GM12878 (cell line): Measurements from ENCODE around the gene FGGY. TPM values are rescaled to one million over a fixed set of nuclear protein-coding genes. Genes with fewer than 3 reads are reported as not detected.

ENCODE experiments used
- ATAC-seq: fragments of 200-7000 bp; cut with Tn5 transposase; 3 replicates; pipeline ENCODE4 v1.9.1; 2020; ENCODE audit warnings: mild to moderate bottlenecking, moderate library complexity
- BruUV-seq: library from RNA; stranded (reverse); fragments of 400-500 nt; replicated peaks from 2 replicates; lab custom pipeline; 2021; lab: Mats Ljungman, UMichigan
- CTCF ChIA-PET: fragments of 300-600 bp; sonication (Branson Sonifier 250); formaldehyde crosslinking; extraction: SDS; loops from one replicate; lab custom pipeline; 2021; ENCODE audit warnings: inconsistent platforms; lab: Yijun Ruan, JAX
- POLR2A ChIA-PET: fragments of 350-600 bp; formaldehyde crosslinking; extraction: SDS; loops from one replicate; lab custom pipeline; 2021; ENCODE audit warnings: inconsistent platforms; lab: Charles Lee
- RAD21 ChIA-PET: fragments of 300-600 bp; sonication (Branson Sonifier 250); formaldehyde crosslinking; loops from one replicate; lab custom pipeline; 2023; ENCODE audit warnings: antibody characterized with exemption; ENCODE audit not compliant: unreplicated experiment; lab: Charles Lee
- SMC1A ChIA-PET: fragments of 300-600 bp; sonication (Branson Sonifier 250); formaldehyde crosslinking; loops from one replicate; lab custom pipeline; 2023; ENCODE audit not compliant: unreplicated experiment, uncharacterized antibody; lab: Charles Lee
- DNase-seq: peaks from one replicate; pipeline ENCODE4 v3.0.0-alpha.2; 2011; ENCODE audit warnings: low read depth, low spot score
- FAIRE-seq: peaks from 3 replicates; lab custom pipeline; 2011; peaks lifted over from hg19 to GRCh38; lab: Jason Lieb, UNC
- H2AFZ ChIP-seq: 2 replicates; pipeline ENCODE4 v1.6.0; 2011; ENCODE audit warnings: low read depth, low read length, control low read depth; ENCODE audit not compliant: control insufficient read depth
- H3K27ac ChIP-seq: 2 replicates; pipeline ENCODE4 v1.5.1; 2011; ENCODE audit warnings: control low read depth; ENCODE audit not compliant: control insufficient read depth, insufficient read depth
- H3K27me3 ChIP-seq, 2 experiments: replicated peaks in 1 of 2; 2 replicates each; pipeline versions ENCODE4 v1.6.0 to v1.6.1; 2011; ENCODE audit warnings: low read length in 1 of 2; ENCODE audit not compliant: control insufficient read depth in 2 of 2, insufficient read depth in 2 of 2
- H3K36me3 ChIP-seq, 2 experiments: 2 replicates each; pipeline ENCODE4 v1.5.1; 2011; ENCODE audit warnings: low read length in 1 of 2; ENCODE audit not compliant: control insufficient read depth in 2 of 2, insufficient read depth in 2 of 2
- H3K4me1 ChIP-seq: 2 replicates; pipeline ENCODE4 v1.6.1; 2011; ENCODE audit warnings: mild to moderate bottlenecking, low read length, moderate library complexity, mixed read lengths; ENCODE audit not compliant: control insufficient read depth, insufficient read depth
- H3K4me2 ChIP-seq: 2 replicates; pipeline ENCODE4 v1.6.0; 2011; ENCODE audit warnings: control low read depth; ENCODE audit not compliant: control insufficient read depth, insufficient read depth
- H3K4me3 ChIP-seq: fragments of 200-600 bp; sonication (generic); 2 replicates; pipeline ENCODE4 v1.5.1; 2016
- H3K79me2 ChIP-seq: 2 replicates; pipeline ENCODE4 v1.6.0; 2011; ENCODE audit warnings: low read length; ENCODE audit not compliant: control insufficient read depth, insufficient read depth
- H3K9ac ChIP-seq: 2 replicates; pipeline ENCODE4 v1.8.0; 2011; ENCODE audit warnings: low read length, control low read depth, mixed read lengths; ENCODE audit not compliant: control insufficient read depth, insufficient read depth
- H3K9me3 ChIP-seq: replicated peaks from 3 replicates; pipeline ENCODE4 v1.5.1; 2011; ENCODE audit warnings: mild to moderate bottlenecking, low read length; ENCODE audit not compliant: control insufficient read depth, insufficient read depth
- H4K20me1 ChIP-seq: 2 replicates; pipeline ENCODE4 v1.6.0; 2011; ENCODE audit not compliant: control insufficient read depth, insufficient read depth
- ATF7 ChIP-seq: fragments of 450-650 bp; IDR thresholded peaks from 2 replicates; pipeline ENCODE4 v1.6.1; 2016; ENCODE audit warnings: low read depth, mild to moderate bottlenecking
- BCL11A ChIP-seq: IDR thresholded peaks from 2 replicates; pipeline ENCODE4 v1.6.1; 2011; ENCODE audit warnings: low read depth, low read length
- BHLHE40 ChIP-seq, 2 experiments: fragments of 450-650 bp in 1 of 2; IDR thresholded peaks; 2 replicates each; pipeline ENCODE4 v1.6.1; 2011 to 2017; ENCODE audit warnings: low read depth in 2 of 2, borderline replicate concordance in 1 of 2, improper control_type of control experiment in 1 of 2, low read length in 1 of 2, mild to moderate bottlenecking in 1 of 2
- CREB1 ChIP-seq: IDR thresholded peaks from 2 replicates; pipeline ENCODE4 v1.6.1; 2012; ENCODE audit warnings: low read depth, mild to moderate bottlenecking, inconsistent platforms
- ETV6 ChIP-seq, 2 experiments: fragments of 450-650 bp in 1 of 2; IDR thresholded peaks in 1 of 2; conservative IDR thresholded peaks in 1 of 2; 2 replicates each; pipeline ENCODE4 v1.6.1; 2014; ENCODE audit warnings: antibody characterized with exemption in 1 of 2, borderline replicate concordance in 1 of 2, low read depth in 1 of 2, mild to moderate bottlenecking in 1 of 2, moderate library complexity in 1 of 2
- HCFC1 ChIP-seq: fragments of 150-350 bp; IDR thresholded peaks from 2 replicates; pipeline ENCODE4 v1.6.1; 2014; ENCODE audit warnings: low read length
- IKZF1 ChIP-seq: fragments of 450-650 bp; conservative IDR thresholded peaks from 2 replicates; pipeline ENCODE4 v1.6.1; 2017; ENCODE audit warnings: antibody characterized with exemption, mild to moderate bottlenecking
- JUND ChIP-seq: IDR thresholded peaks from 2 replicates; pipeline ENCODE4 v1.6.1; 2012; ENCODE audit warnings: low read depth, mild to moderate bottlenecking, low read length, improper control_type of control experiment, moderate library complexity
- MYB ChIP-seq: fragments of 150-350 bp; IDR thresholded peaks from 2 replicates; pipeline ENCODE4 v1.6.1; 2014; ENCODE audit warnings: mild to moderate bottlenecking, low read depth, low read length, borderline replicate concordance
- NFYB ChIP-seq: IDR thresholded peaks from 2 replicates; pipeline ENCODE4 v1.6.1; 2011; ENCODE audit warnings: low read depth, mild to moderate bottlenecking, low read length, improper control_type of control experiment, moderate library complexity; ENCODE audit not compliant: insufficient read depth
- NR2C2 ChIP-seq: IDR thresholded peaks from 2 replicates; pipeline ENCODE4 v1.6.1; 2011; ENCODE audit warnings: borderline replicate concordance, low read depth; ENCODE audit not compliant: control insufficient read depth, insufficient read length
- TARDBP ChIP-seq: IDR thresholded peaks from 2 replicates; pipeline ENCODE4 v1.6.1; 2016; ENCODE audit warnings: borderline replicate concordance
- WRNIP1 ChIP-seq: IDR thresholded peaks from 2 replicates; pipeline ENCODE4 v1.6.1; 2011; ENCODE audit warnings: low read depth, low read length, improper control_type of control experiment, borderline replicate concordance
- WGBS: methylation state at CpG from one replicate; pipeline ENCODE4 v1.1.6; 2016; ENCODE audit warnings: low lambda C conversion rate; ENCODE audit not compliant: insufficient replicate concordance, insufficient coverage; ENCODE audit errors: missing lambda C conversion rate; 5-methylcytosine and 5-hydroxymethylcytosine counted together
- in situ Hi-C: fragments of 300-500 bp; cut with MboI; formaldehyde crosslinking; loops from 9 replicates; pipeline ENCODE4 v1.14.3; 2018; ENCODE audit warnings: mixed read lengths
- intact Hi-C: fragments of 100-400 bp; cut with micrococcal nuclease; formaldehyde crosslinking; loops from one replicate; pipeline ENCODE4 v1.14.2; 2022; ENCODE audit not compliant: unreplicated experiment
- polyA plus RNA-seq, 11 experiments: library from polyadenylated mRNA; depleted of rRNA in 4 of 11; unstranded in 6 of 11; stranded (reverse) in 5 of 11; fragments of >200 nt; fragmentation: Nextera tagmentation in 4 of 11; fragmentation: Illumina TruSeq in 1 of 11; extraction: Ambion mirVana in 4 of 11; extraction: Trizol in 1 of 11; gene quantifications; 1 replicate in 1 of 11; 2 replicates in 10 of 11; pipeline versions ENCODE4 v1.2.1 to v1.2.3, GENCODE V29; 2011 to 2016; ENCODE audit warnings: inconsistent platforms in 2 of 11, missing spikeins in 2 of 11, low read depth in 1 of 11
- total RNA-seq, 4 experiments: library from RNA; depleted of rRNA in 3 of 4; stranded (reverse); fragments of >200 nt in 3 of 4; fragmentation: Illumina TruSeq in 1 of 4; extraction: Trizol in 1 of 4; gene quantifications; 2 replicates each; pipeline versions ENCODE4 v1.2.1 to v1.2.3, GENCODE V29; 2013 to 2021
- TF ChIP-seq, protein P1 (sequence below): fragments of 450-650 bp; formaldehyde crosslinking; IDR thresholded peaks from 2 replicates; pipeline ENCODE4 v1.4.0; 2022; ENCODE audit warnings: mild to moderate bottlenecking, moderate library complexity
- TF ChIP-seq, protein P2 (sequence below): IDR thresholded peaks from 2 replicates; pipeline ENCODE4 v1.6.1; 2012; ENCODE audit warnings: low read depth, low read length, improper control_type of control experiment

Gene FGGY
- total and polyA plus RNA-seq, 10 of the 15 experiments (the other 5 are each of a cell fraction or from before 2014, with no cell fraction given), result 6.2 to 11.9 (median 7.5) TPM

DNA sequence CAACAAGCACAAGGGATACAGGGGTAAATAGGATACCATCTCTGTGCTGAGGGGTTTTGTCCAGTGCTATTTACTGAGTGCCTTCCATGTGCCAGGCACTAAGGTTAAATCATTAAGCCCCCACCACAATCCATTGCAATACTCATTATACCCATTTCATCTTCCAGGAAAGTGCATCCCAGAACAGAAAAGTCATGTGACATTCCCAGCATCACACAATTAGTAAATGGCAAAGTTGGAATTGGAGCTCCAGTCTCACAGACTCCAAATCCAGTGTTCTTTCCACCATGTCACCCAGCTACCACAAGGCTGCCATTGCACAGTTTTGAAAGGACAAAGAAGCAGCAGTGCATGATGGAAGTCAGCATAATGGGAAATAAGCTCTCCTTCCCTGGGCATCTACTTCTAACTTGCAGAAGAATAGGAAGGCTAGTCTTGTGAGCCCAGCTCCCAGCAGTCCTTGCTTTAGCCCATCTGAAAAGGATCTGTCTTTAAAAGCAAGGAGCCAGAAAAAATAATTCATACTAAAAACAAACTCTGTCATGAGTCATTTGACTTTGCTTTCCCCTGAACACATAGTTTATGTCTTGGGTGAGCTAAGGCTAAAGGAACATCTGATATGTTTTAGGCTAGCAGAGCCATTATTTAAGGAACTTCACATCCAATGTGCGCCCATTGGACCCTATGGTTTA, 406.5 kb downstream of the FGGY start (continued):
- TF ChIP-seq, protein P1, sequence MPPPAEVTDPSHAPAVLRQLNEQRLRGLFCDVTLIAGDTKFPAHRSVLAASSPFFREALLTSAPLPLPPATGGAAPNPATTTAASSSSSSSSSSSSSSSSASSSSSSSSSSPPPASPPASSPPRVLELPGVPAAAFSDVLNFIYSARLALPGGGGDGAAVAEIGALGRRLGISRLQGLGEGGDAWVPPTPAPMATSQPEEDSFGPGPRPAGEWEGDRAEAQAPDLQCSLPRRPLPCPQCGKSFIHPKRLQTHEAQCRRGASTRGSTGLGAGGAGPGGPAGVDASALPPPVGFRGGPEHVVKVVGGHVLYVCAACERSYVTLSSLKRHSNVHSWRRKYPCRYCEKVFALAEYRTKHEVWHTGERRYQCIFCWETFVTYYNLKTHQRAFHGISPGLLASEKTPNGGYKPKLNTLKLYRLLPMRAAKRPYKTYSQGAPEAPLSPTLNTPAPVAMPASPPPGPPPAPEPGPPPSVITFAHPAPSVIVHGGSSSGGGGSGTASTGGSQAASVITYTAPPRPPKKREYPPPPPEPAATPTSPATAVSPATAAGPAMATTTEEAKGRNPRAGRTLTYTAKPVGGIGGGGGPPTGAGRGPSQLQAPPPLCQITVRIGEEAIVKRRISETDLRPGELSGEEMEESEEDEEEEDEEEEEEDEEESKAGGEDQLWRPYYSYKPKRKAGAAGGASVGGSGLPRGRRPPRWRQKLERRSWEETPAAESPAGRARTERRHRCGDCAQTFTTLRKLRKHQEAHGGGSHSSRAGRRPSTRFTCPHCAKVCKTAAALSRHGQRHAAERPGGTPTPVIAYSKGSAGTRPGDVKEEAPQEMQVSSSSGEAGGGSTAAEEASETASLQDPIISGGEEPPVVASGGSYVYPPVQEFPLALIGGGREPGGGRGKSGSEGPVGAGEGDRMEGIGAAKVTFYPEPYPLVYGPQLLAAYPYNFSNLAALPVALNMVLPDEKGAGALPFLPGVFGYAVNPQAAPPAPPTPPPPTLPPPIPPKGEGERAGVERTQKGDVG (CRISPR knock-in tag), result no peak
- TF ChIP-seq, all 136 proteins: peak for 0

DNA sequence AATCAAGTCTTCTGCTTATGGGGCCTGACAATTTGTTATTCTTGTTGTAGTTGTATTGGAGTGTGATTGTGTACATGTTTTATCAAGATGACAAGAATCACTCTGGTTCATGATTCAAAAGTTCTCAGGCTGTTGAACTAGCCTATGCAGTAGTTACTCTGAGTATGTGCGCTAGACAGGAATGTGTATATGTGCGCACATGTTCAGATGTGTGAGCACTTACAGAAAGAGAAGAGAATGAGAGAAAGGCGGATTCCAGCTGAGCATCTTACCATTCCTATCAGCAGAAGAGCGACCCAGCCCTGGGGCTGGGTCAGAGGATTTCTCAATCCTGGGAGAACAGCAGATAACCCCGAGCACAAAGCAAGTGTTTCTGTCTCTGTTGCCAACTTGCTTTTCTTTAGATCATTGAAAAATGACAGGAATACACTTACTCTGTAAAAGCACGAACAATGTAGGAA, 407.1 kb downstream of the FGGY start:
- CTCF ChIA-PET, result interaction anchor here (0.6 to 3.6 kb wide), 3 partner anchors 56 to 924 kb away, joined by 3 to 13 read pairs (median 4); no protein-coding TSS in a partner anchor
- 85% methylated on average over 6 of the region's 6 CpGs for WGBS
- no peak overlapping the region for H3K4me3 ChIP-seq
- H3K79me2 ChIP-seq, result no peaks in the 10 kb centered on the region
- no peak for FAIRE-seq
- no peaks in the 10 kb centered on the region for H3K4me1 ChIP-seq
- H3K4me2 ChIP-seq, result no peak overlapping the region
- SMC1A ChIA-PET, result interaction anchor here (1.2 to 1.3 kb wide), 2 partner anchors 243 to 960 kb away, joined by 3 read pairs; no protein-coding TSS in a partner anchor
- no TSS peak for BruUV-seq
- POLR2A ChIA-PET, result no interaction called here
- H2AFZ ChIP-seq, result no peak overlapping the region
- H3K36me3 ChIP-seq, result no peaks in the 10 kb centered on the region
- H3K27ac ChIP-seq, result no peak overlapping the region
- H3K27me3 ChIP-seq, result no peaks in the 10 kb centered on the region
- RAD21 ChIA-PET, result no interaction called here
- no peaks in the 10 kb centered on the region for H3K9me3 ChIP-seq
- H3K9ac ChIP-seq, result no peak overlapping the region
- in situ Hi-C loops (loop anchor here (25.0 kb wide), 1 partner anchor 967 kb away; no protein-coding TSS in a partner anchor), intact Hi-C loops (no loop called here)
- no peak for DNase-seq
- ATAC-seq, result no peak
- no peaks in the 10 kb centered on the region for H4K20me1 ChIP-seq
- TF ChIP-seq JUND (no peak), MYB (no peak), TARDBP (no peak), ETV6 (conservative IDR thresholded peaks at IDR 0.05 in 1 of 2, IDR thresholded peaks at IDR 0.05 in 1 of 2; ENCODE audit: borderline replicate concordance in 1 of 2, low read depth in 1 of 2) (no peak), CREB1 (no peak), BCL11A (no peak), IKZF1 (no peak), NR2C2 (no peak), ATF7 (no peak), WRNIP1 (no peak), NFYB (no peak), HCFC1 (no peak), BHLHE40 (IDR thresholded peaks at IDR 0.05; ENCODE audit: borderline replicate concordance in 1 of 2, low read depth in 2 of 2, low read length in 1 of 2) (no peak)
- TF ChIP-seq, protein P1 (CRISPR knock-in tag), result no peak
- TF ChIP-seq, protein P2, sequence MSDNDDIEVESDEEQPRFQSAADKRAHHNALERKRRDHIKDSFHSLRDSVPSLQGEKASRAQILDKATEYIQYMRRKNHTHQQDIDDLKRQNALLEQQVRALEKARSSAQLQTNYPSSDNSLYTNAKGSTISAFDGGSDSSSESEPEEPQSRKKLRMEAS, result no peak
